GM12891 (cell line): ENCODE measurements around the gene DNAJC5.

Experiments used
- POLR2A ChIP-seq: IDR thresholded peaks from 2 replicates; pipeline ENCODE4 v1.6.1; 2011; ENCODE audit warnings: low read depth, low read length, control low read depth
- POLR2AphosphoS5 ChIP-seq: IDR thresholded peaks from 2 replicates; pipeline ENCODE4 v1.6.1; 2011; ENCODE audit warnings: low read depth, low read length, control low read depth
- TAF1 ChIP-seq: IDR thresholded peaks from 2 replicates; pipeline ENCODE4 v1.6.1; 2011; ENCODE audit warnings: low read depth, low read length, control low read depth

- no peak for TF ChIP-seq POLR2A
- TF ChIP-seq TAF1, result no peak
- TF ChIP-seq POLR2AphosphoS5, result no peak
Observed at GRCh38 chr20:63976980-63977738, 82.2 kb downstream of the DNAJC5 start.
